GM10266 (cell line): Measurements from ENCODE around the gene SNX27.

Source experiments
- DNase-seq: peaks from one replicate; pipeline ENCODE4 v3.0.0; 2012; ENCODE audit errors: extremely low spot score
- TF ChIP-seq, protein P1 (sequence below): IDR thresholded peaks from 2 replicates; pipeline ENCODE4 v1.5.1; 2012; ENCODE audit warnings: mild to moderate bottlenecking, low read depth; ENCODE audit not compliant: control insufficient read depth, insufficient read depth; ENCODE audit errors: missing control alignments

The SNX27 gene

DNA sequence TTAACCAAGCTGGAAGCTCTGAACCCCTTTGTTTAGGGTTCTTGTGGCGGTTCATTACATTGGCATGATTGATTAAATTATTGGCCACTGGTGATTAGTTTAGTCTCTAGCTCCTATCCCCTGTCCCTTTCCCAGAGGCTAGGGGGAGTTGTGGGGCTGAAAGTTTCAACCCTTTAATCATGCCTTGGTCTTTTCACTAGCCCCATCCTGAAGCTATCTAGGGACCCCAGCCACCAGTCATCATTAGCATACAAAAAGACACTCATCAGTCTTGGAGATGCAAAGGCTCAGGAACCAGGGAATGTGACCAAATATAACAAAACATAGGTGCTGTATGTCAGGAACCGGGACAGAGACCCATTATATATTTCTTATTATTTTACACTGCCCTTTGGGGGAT is 34.7 kb upstream of the SNX27 start:
- TF ChIP-seq, protein P1, sequence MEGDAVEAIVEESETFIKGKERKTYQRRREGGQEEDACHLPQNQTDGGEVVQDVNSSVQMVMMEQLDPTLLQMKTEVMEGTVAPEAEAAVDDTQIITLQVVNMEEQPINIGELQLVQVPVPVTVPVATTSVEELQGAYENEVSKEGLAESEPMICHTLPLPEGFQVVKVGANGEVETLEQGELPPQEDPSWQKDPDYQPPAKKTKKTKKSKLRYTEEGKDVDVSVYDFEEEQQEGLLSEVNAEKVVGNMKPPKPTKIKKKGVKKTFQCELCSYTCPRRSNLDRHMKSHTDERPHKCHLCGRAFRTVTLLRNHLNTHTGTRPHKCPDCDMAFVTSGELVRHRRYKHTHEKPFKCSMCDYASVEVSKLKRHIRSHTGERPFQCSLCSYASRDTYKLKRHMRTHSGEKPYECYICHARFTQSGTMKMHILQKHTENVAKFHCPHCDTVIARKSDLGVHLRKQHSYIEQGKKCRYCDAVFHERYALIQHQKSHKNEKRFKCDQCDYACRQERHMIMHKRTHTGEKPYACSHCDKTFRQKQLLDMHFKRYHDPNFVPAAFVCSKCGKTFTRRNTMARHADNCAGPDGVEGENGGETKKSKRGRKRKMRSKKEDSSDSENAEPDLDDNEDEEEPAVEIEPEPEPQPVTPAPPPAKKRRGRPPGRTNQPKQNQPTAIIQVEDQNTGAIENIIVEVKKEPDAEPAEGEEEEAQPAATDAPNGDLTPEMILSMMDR: no peak

DNA sequence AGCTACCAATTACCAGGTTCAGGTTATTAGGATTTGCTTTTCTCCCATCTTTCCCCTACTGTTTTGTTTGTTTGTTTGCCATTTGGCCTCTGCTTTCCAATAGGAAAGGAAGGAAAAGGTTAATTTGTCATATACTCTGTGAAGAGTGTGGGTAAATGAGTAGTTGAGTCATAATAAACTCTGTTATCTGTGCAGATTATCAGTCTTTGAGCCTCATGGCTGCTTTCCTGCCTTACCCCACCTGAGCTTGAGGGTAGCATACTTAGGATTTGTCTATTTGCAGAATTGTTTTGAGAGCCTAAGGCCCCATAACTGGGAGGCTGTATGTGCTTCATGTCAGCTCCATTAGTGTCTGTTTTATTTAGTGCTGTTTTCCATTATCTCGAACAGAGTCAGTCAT is 32.9 kb upstream of the SNX27 start:
- TF ChIP-seq, protein P1: no peak
- no peak for DNase-seq

More for the DNA sequence above, 34.7 kb upstream of the SNX27 start:
- DNase-seq: no peak

DNA sequence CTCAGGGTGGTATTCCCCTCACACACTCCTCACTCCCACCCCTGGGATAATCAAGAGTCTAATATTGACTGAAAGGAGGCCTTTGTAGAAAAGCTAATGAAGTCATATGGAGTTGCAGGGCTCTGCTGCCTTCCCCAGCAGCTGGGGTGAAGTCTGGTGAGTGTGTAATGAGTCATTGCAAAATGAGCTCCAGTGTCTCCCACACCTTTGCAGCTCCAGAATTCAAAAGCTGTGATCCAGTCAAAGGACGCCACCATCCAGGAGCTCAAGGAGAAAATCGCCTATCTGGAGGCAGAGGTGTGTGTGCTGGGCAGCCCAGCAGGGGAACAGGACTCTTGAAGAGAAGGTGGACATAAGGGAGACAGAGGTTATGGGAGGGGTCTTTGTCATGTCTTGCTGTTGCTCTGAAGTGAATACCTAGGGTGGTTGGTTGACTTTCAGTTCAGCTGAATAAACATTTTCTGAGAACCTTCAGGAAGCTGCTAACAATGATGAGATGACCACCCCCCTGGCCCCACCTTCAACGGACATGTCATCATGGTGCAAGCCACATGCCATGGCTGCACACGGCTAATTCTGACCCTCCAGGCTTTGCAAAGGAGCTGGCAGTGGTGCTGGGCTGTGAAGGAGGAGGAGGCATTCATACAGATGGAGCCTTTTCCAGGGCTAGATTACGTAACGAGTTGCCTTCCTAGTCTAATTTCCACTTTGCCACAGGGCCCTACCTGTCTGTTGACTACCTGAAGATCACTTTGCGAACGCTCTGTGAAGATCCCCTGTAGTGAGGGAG is 32.2 kb upstream of the SNX27 start:
- no peak for DNase-seq
- TF ChIP-seq, protein P1: no peak

- DNase-seq: no peak
- TF ChIP-seq, protein P1: no peak
Measured at GRCh38 chr1:151581451-151581850, 30.4 kb upstream of the SNX27 start.

DNA sequence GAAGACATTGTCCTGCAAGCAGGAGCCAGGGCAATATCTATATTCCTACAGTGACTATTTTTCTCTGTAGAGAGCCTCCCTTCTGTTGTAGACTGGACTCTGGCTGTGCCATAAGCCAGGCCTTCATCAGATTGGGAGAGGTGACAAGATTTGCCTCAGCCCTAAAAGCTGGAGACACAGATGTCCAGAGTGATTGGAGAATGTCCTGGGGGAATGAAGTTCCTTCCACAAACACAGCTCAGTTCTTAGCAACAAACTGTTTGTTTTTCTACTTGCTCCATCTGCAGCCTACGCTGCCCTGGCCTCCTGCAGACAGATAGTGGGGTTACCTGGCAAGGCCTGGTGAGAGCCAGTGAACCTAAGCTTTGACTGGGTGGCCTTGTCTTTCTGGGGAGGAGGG is 29.9 kb upstream of the SNX27 start:
- TF ChIP-seq, protein P1: no peak
- no peak for DNase-seq

DNA sequence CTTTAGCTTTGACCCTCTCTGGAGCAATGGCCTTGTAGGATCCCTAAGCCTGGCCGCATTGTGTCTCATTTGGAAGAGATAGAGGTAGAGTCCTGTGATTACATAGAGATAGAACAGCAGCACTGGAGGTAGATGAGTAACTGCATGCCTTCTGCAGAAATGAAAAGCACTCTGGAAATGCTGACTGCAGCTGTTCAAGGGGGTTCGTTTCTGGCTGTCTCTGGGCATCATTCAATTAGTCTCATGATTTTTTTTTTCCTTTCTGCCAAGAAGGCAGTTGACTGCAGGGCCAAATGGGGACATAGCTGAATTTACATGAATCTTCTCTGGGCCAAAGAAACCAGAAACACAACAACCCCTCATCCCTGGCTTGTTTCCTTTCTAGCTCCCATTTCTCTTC is 28.1 kb upstream of the SNX27 start:
- no peak for DNase-seq
- TF ChIP-seq, protein P1: no peak

DNA sequence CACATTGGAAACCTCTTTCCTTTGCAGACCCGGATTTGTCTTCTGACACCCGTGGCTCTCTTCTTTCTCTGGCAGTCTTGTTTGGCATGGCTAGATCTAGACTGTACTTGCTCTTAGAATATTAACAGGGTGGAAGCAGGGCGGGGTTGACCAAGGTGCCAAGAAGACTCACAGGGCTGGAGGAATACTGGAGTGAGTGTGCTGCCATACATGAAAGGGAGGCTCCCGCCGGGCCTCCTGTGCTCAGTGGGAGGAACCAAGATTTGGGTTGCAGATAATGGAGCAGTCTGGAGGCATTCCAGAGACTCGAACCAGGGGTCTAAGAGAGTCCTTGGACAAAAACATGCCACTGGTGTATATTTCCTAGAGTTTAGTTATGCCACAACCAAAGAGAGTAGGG is 27.6 kb upstream of the SNX27 start:
- TF ChIP-seq, protein P1: no peak
- DNase-seq: no peak
